HUDEP-2 (cell line): ENCODE measurements around the gene NXN.
"Not testable (repeated sequence)": the region's sequence is repeated elsewhere in the genome, so short reads cannot be mapped to it uniquely, and the experiment has no call there.

Source experiments
- DNase-seq, 76 experiments: peaks; one replicate each; lab custom pipeline; 2025; ENCODE audit not compliant: unreplicated experiment in 76 of 76; lab: John Stamatoyannopoulos, UW

Gene NXN

GRCh38 chr17:805886-806285 is 173.7 kb downstream of the NXN start:
- DNase-seq = not testable (repeated sequence)

DNA sequence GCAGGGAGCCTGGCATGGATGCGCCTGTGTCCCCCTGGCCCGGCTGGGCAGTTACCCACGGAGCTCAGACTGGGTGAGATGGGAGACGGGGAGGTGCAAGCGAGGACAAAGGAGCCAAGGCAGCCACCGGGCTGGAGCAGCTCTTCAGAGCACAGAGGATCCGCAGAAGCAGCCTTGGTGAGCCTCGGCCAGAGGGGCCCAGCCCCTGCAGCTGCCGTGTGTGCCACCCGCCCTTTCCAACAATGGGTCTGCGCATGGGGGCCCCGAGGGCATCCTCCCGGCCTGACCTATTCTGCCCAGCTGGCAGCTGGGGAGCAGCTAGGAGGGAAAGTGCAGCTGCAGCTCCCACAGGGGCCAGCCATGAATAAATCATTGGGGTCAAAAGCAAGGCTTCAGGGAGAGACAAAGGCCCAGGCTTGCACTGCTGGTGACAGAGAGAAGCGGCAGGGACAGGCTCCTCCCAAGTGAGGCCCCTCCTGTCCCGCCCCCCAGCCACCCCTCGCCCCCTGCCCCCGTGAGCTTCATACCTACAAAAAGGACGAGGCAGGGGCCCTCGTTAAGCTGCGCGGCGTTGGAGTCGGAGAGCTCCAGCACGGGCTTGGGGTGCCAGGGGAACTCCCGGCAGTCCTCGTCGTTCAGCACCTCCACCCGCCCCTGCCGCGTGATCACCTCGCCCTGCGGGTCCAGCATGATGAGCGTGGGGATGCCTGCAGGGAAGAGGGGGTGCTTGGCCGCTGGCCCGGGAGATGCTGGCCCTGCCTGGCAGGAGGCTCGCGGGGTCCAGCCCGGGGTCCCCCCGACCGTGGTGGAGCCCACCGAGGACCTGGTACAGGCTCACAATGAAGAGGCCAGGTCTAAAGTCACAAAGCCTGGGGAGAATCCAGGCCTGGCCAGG is 174.8 kb downstream of the NXN start:
- DNase-seq = no peak

- no peak for DNase-seq
These were observed 176.4 kb downstream of the NXN start for GRCh38 chr17:802901-803881.

DNA sequence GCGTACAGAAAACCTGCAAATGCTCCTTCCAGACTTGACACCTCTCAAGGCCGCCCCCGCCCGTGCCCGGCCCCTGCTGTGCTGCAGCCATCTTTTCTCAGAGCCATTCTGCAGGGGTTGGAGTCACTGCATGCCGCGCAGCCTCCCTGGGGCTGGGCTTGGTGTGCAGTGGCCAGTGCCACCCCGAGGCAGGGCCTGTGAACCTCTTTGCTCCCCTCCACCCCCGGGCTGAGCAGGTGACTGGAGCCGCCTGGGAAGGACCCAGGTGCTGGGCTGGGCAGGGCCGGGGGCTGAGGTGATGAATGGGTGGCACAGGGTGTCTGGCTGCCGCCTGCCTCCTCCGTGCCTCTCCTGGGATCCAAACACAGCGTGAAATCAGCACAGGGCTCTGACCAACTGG is 177.1 kb downstream of the NXN start:
- no peak for DNase-seq

DNA sequence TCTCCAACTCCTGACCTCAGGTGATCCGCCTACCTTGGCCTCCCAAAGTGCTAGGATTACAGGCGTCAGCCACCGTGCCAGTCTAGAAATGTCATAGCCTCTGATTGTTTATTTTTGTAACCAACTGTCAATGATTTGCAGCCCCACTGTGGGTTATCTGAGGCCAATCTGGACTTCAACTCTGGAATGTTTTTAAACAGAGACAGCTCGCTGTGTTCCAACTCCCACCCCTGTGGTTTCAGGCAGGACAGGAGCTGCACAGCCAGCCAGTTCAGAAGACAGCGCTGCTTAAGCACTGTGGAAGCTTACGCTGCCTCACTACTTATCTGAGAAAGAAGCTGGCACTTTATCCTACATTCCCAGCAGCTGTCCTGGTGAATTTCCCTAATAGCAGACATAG is 177.9 kb downstream of the NXN start:
- DNase-seq = no peak

DNA sequence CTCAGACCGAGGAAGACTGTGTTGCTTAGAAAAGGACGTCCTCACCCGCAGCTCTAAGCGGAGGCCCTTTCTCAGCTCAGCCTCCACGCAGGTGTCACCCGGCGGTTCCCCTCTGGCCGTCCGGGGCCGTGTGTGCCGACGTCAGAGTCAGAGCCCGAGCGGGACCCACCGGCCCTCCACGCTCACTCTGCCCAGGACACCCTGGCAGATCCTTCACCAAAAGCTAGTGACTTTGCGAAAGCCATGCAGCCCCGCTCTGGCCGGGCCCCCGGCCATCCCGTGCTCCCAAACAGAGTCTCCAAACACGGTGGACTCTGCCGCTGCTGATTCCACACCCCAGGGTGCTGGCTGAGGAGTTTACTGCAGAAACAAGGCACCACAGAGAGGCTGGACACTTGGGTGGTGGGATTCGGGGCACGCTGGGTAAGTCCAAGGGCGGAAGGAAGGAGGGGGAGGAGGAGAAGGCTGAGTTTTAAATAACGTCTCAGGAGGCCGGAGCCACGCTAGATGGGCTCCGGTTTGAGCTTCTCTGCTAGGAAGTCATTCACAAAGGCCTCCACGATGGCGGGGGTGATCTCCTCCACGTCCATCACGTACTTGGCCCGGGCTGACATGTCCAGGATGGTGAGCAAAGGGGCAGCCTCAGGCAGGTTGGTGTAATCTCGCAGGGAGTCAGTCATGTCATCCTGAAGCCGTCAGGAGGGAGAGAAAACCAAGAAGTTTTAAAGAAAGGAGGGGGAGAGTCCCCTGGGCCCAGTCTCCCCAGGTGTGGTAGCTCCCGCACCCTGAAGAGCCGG is 178.9 kb downstream of the NXN start:
- no peak for DNase-seq

GRCh38 chr17:799261-799660 is 180.3 kb downstream of the NXN start:
- no peak for DNase-seq

GRCh38 chr17:798246-798645 is 181.3 kb downstream of the NXN start:
- DNase-seq = no peak

- no peak for DNase-seq
These were observed 182.2 kb downstream of the NXN start for GRCh38 chr17:797236-797840.

DNA sequence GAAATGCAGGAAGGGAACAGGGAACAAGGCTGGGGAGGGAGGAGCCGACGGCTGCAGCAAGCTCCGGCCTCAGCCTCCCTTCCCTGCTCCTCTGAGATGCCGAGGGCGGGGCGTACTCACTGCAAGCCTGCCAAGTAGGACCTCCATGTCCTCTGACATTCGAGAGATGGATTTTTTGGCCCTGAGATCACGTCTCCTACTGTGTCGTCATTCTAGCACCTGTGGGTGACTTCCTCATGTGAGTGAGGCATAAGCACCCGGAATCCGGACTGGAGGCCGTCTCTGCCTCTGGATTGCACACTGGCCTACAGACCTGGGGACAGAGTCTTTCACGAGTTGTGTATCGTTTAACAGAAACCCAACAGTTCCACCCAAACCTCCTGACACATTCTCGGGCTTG is 183.0 kb downstream of the NXN start:
- DNase-seq = no peak

DNA sequence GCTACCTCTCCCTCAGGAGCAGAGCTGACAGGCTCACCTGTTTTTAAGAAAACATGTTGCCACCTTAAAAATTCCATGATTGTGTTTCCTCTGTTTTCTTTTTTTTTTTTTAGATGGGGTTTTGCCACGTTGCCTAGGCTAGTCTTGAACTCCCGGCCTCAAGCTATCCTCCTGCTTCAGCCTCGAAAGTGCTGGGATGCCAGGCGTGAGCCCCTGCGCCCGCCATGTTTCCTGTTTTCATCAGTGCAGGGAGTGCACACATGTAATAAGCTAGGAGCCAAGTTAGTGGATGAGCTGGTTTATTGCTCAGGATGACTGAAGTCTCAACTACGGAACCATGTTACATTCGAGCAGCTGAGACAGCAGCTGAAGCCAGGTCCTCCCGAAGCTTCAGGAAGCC is 183.9 kb downstream of the NXN start:
- no peak for DNase-seq

GRCh38 chr17:795276-795675 is 184.3 kb downstream of the NXN start:
- DNase-seq = no peak

- DNase-seq = peak in 48 of 76 experiments; percentile 3 to 58 (median 25)
These were observed 184.7 kb downstream of the NXN start for GRCh38 chr17:794876-795275.

DNA sequence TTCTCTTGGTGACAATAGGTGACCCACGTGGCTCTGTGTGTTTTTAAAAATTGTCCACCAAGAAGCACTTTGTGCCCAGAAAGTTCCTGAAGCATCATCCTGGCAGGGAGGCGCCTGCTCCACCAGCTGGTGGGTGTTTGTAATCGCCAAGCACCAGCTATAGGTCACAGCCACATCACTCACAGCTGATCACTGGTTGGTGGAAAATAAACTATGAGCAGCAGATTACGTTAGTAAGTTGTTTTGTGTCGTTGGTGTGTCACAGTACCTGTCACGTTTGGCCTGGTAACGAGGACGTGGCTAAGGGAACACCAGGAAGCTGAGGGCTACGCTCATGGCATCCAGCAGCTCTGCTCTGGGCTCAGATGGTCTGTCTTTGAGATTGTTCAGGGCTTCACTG is 187.3 kb downstream of the NXN start:
- DNase-seq = no peak

GRCh38 chr17:791829-792228 is 187.7 kb downstream of the NXN start:
- DNase-seq = no peak

- not testable (repeated sequence) for DNase-seq
These were observed 188.7 kb downstream of the NXN start for GRCh38 chr17:790874-791247.

- not testable (repeated sequence) for DNase-seq
These were observed 189.4 kb downstream of the NXN start for GRCh38 chr17:789931-790873.

GRCh38 chr17:789160-789840 is 190.3 kb downstream of the NXN start:
- DNase-seq = no peak

DNA sequence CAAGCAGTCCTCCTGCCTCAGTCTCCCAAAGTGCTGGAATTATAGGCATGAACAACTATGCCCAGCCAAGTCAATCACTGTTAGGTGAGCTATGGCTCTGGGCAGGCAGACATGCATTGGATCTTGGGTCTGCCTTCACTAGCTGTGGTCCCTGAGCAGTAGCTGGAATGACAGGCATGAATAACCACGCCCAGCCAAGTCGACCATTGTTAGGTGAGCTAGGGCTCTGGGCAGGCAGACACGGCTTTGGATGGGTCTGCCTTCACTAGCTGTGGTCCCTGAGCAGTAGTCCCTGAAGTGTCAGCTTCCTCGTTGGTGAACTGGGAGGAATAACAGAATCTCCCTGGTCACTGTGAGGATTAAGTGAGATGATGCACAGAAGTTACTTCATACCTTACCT is 191.0 kb downstream of the NXN start:
- DNase-seq = no peak
